H9 (cell line): Measurements from ENCODE around the gene NOXA1. TPM values are rescaled to one million over a fixed set of nuclear protein-coding genes. Genes with fewer than 3 reads are reported as not detected.

Experiments used
- DNase-seq: peaks from one replicate; pipeline ENCODE4 v3.0.0-alpha.2; 2017
- H2AFZ ChIP-seq: one replicate; pipeline ENCODE4 v1.6.1; 2013; ENCODE audit warnings: mild to moderate bottlenecking, low read length, control low read depth, moderate library complexity
- H2AK5ac ChIP-seq: 2 replicates; pipeline ENCODE4 v1.6.1; 2013; ENCODE audit warnings: low read length, control low read depth, mixed read lengths; ENCODE audit not compliant: insufficient read length
- H2BK120ac ChIP-seq: one replicate; pipeline ENCODE4 v1.6.1; 2013; ENCODE audit warnings: low read depth, mild to moderate bottlenecking, low read length, control low read depth, inconsistent platforms; ENCODE audit not compliant: poor library complexity, severe bottlenecking
- H2BK12ac ChIP-seq: 2 replicates; pipeline ENCODE4 v1.6.1; 2013; ENCODE audit warnings: low read length, control low read depth, mixed read lengths, low read depth; ENCODE audit not compliant: insufficient read length
- H2BK15ac ChIP-seq: 2 replicates; pipeline ENCODE4 v1.6.1; 2013; ENCODE audit warnings: low read depth, low read length, control low read depth
- H2BK20ac ChIP-seq: one replicate; pipeline ENCODE4 v1.6.1; 2013; ENCODE audit warnings: low read depth, mild to moderate bottlenecking, low read length, control low read depth, inconsistent platforms; ENCODE audit not compliant: poor library complexity, severe bottlenecking
- H2BK5ac ChIP-seq: 2 replicates; pipeline ENCODE4 v1.6.1; 2013; ENCODE audit warnings: low read length, control low read depth, mixed read lengths; ENCODE audit not compliant: insufficient read length
- H3K14ac ChIP-seq: 2 replicates; pipeline ENCODE4 v1.6.1; 2013; ENCODE audit warnings: low read length, control low read depth; ENCODE audit not compliant: insufficient read depth
- H3K18ac ChIP-seq: 2 replicates; pipeline ENCODE4 v1.6.1; 2013; ENCODE audit warnings: low read depth, mild to moderate bottlenecking, mixed read lengths, low read length, control low read depth; ENCODE audit not compliant: insufficient read length
- H3K23ac ChIP-seq: 2 replicates; pipeline ENCODE4 v1.6.1; 2013; ENCODE audit warnings: low read length, control low read depth, mixed read lengths, low read depth; ENCODE audit not compliant: insufficient read length
- H3K23me2 ChIP-seq: 2 replicates; pipeline ENCODE4 v1.6.1; 2013; ENCODE audit warnings: low read depth, mild to moderate bottlenecking, mixed read lengths, low read length, control low read depth; ENCODE audit not compliant: insufficient read length, poor library complexity, severe bottlenecking
- H3K27ac ChIP-seq: 2 replicates; pipeline ENCODE4 v1.5.1; 2013; ENCODE audit warnings: low read length, control low read depth, mixed read lengths, low read depth; ENCODE audit not compliant: insufficient read length
- H3K27me3 ChIP-seq: 2 replicates; pipeline ENCODE4 v1.6.1; 2013; ENCODE audit warnings: low read length, control low read depth, inconsistent platforms; ENCODE audit not compliant: insufficient read depth
- H3K4ac ChIP-seq: 2 replicates; pipeline ENCODE4 v1.6.1; 2013; ENCODE audit warnings: low read depth, mild to moderate bottlenecking, control low read depth, inconsistent platforms, low read length, moderate library complexity
- H3K4me1 ChIP-seq: 2 replicates; pipeline ENCODE4 v1.6.1; 2013; ENCODE audit warnings: low read length, control low read depth, inconsistent platforms; ENCODE audit not compliant: insufficient read depth
- H3K4me2 ChIP-seq: 2 replicates; pipeline ENCODE4 v1.6.1; 2013; ENCODE audit warnings: low read length, control low read depth, mixed read lengths; ENCODE audit not compliant: insufficient read length, insufficient read depth
- H3K56ac ChIP-seq: 2 replicates; pipeline ENCODE4 v1.6.1; 2013; ENCODE audit warnings: low read depth, mild to moderate bottlenecking, mixed read lengths, low read length, control low read depth; ENCODE audit not compliant: insufficient read length
- H3K79me1 ChIP-seq: 2 replicates; pipeline ENCODE4 v1.6.1; 2013; ENCODE audit warnings: low read depth, mild to moderate bottlenecking, moderate library complexity, low read length, control low read depth, inconsistent platforms; ENCODE audit not compliant: insufficient read depth, poor library complexity, severe bottlenecking
- H3K79me2 ChIP-seq: 2 replicates; pipeline ENCODE4 v1.6.1; 2013; ENCODE audit warnings: low read length, control low read depth, inconsistent platforms; ENCODE audit not compliant: insufficient read depth
- H3K9ac ChIP-seq: 2 replicates; pipeline ENCODE4 v1.6.1; 2013; ENCODE audit warnings: low read length, control low read depth, mixed read lengths; ENCODE audit not compliant: insufficient read length; ENCODE audit errors: extremely low read depth
- H3K9me3 ChIP-seq: one replicate; pipeline ENCODE4 v1.6.1; 2013; ENCODE audit warnings: low read depth, low read length, inconsistent platforms; ENCODE audit not compliant: control insufficient read depth
- H3T11ph ChIP-seq: one replicate; pipeline ENCODE4 v1.6.1; 2013; ENCODE audit warnings: mild to moderate bottlenecking, low read length, control low read depth, inconsistent platforms
- H4K20me1 ChIP-seq: one replicate; pipeline ENCODE4 v1.6.1; 2013; ENCODE audit not compliant: control insufficient read depth, insufficient read length, insufficient read depth
- H4K5ac ChIP-seq: 2 replicates; pipeline ENCODE4 v1.6.1; 2013; ENCODE audit warnings: low read depth, mild to moderate bottlenecking, mixed read lengths, low read length, control low read depth; ENCODE audit not compliant: insufficient read length
- H4K8ac ChIP-seq: replicated peaks from 2 replicates; pipeline ENCODE4 v1.6.1; 2013; ENCODE audit warnings: low read length, control low read depth, mixed read lengths, low read depth; ENCODE audit not compliant: insufficient read length
- H4K91ac ChIP-seq: 2 replicates; pipeline ENCODE4 v1.6.1; 2013; ENCODE audit warnings: low read depth, mild to moderate bottlenecking, moderate library complexity, mixed read lengths, low read length, control low read depth; ENCODE audit not compliant: insufficient read length
- H3K27ac Mint-ChIP-seq, 3 experiments: 2 replicates in 2 of 3; 3 replicates in 1 of 3; pipeline ENCODE4 v1.8.0; 2020 to 2021; ENCODE audit warnings: mixed read lengths in 3 of 3, mild to moderate bottlenecking in 1 of 3, moderate library complexity in 1 of 3
- H3K27me3 Mint-ChIP-seq: 2 replicates; pipeline ENCODE4 v1.8.0; 2021; ENCODE audit warnings: low read depth, mild to moderate bottlenecking, moderate library complexity, mixed read lengths
- H3K36me3 Mint-ChIP-seq, 3 experiments: 2 replicates in 2 of 3; 3 replicates in 1 of 3; pipeline ENCODE4 v1.8.0; 2020 to 2021; ENCODE audit warnings: low read depth in 3 of 3, mixed read lengths in 3 of 3; ENCODE audit not compliant: insufficient read depth in 1 of 3
- H3K4me1 Mint-ChIP-seq, 2 experiments: 2 replicates each; pipeline ENCODE4 v1.8.0; 2020; ENCODE audit warnings: mixed read lengths in 2 of 2
- H3K4me3 Mint-ChIP-seq, 2 experiments: 2 replicates in 1 of 2; 3 replicates in 1 of 2; pipeline ENCODE4 v1.8.0; 2020 to 2021; ENCODE audit warnings: mild to moderate bottlenecking in 2 of 2, mixed read lengths in 2 of 2, moderate library complexity in 1 of 2
- H3K9me3 Mint-ChIP-seq, 2 experiments: 2 replicates in 1 of 2; 3 replicates in 1 of 2; pipeline ENCODE4 v1.8.0; 2020; ENCODE audit warnings: mild to moderate bottlenecking in 2 of 2, mixed read lengths in 2 of 2, moderate library complexity in 1 of 2
- WGBS: extraction: QIAGEN DNeasy Blood & Tissue Kit; methylation state at CpG from one replicate; pipeline ENCODE4 v1.1.7; 2013; ENCODE audit warnings: missing lambda C conversion rate, low lambda C conversion rate, mixed read lengths; ENCODE audit not compliant: insufficient read length; ENCODE audit errors: extremely low coverage; 5-methylcytosine and 5-hydroxymethylcytosine counted together
- total RNA-seq: library from RNA; stranded (reverse); gene quantifications from 2 replicates; pipeline ENCODE4 v1.2.1, GENCODE V29; 2021
- TF ChIP-seq, protein P1 (sequence below): fragments of 200-600 bp; sonication (generic); conservative IDR thresholded peaks from 3 replicates; pipeline ENCODE4 v1.8.0; 2021; ENCODE audit warnings: antibody characterized with exemption, mild to moderate bottlenecking

The NOXA1 gene
- total RNA-seq, 1 experiment from 2014 or later, result 2.0 TPM

DNA sequence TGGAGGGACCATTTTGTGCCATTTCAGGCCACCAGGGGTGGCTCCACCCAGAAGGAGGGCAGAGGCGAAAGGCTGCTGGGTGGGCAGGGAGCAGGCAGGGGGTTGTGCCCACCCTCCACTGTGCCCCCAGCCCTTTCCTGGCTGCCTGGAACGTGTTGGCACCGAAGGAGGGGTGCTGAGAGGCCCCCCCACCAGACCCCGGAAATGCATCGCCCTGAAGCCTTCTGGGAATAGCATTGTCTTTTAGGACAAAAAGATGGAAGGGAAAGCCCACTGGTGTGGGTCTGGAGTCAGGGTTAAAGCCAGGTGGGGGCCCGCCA is 5.1 kb downstream of the NOXA1 start:
- no peak for DNase-seq
- H3K18ac ChIP-seq, result no peak overlapping the region

More for the DNA sequence above, 5.1 kb downstream of the NOXA1 start:
- H4K20me1 ChIP-seq, result no peaks in the 10 kb centered on the region
- no peak overlapping the region for H3K14ac ChIP-seq
- Mint-ChIP-seq H3K27me3 (peaks cover 10% of the 10 kb centered on the region), H3K27ac (no peak overlapping the region), H3K4me1 (no peaks in the 10 kb centered on the region; a peak in 1 of 4 replicates), H3K9me3 (no peaks in the 10 kb centered on the region), H3K36me3 (no peaks in the 10 kb centered on the region), H3K4me3 (no peak overlapping the region)
- H3T11ph ChIP-seq, result no peak overlapping the region
- H4K5ac ChIP-seq, result no peak overlapping the region
- H2BK20ac ChIP-seq, result no peak overlapping the region
- H2AK5ac ChIP-seq, result no peak overlapping the region
- no peak overlapping the region for H4K91ac ChIP-seq
- H3K23ac ChIP-seq, result no peak overlapping the region
- no peaks in the 10 kb centered on the region for H3K27me3 ChIP-seq
- no peak overlapping the region for H2BK120ac ChIP-seq
- H3K79me1 ChIP-seq, result no peaks in the 10 kb centered on the region
- H2AFZ ChIP-seq, result no peak overlapping the region
- no peak overlapping the region for H3K4ac ChIP-seq
- H4K8ac ChIP-seq, result no peak overlapping the region
- H3K9ac ChIP-seq, result no peak overlapping the region
- no peak overlapping the region for H2BK12ac ChIP-seq
- peaks cover 5% of the 10 kb centered on the region for H3K23me2 ChIP-seq
- no CpG with 5 or more reads among the region's 6 CpGs for WGBS
- H3K4me1 ChIP-seq, result no peaks in the 10 kb centered on the region
- TF ChIP-seq, protein P1, sequence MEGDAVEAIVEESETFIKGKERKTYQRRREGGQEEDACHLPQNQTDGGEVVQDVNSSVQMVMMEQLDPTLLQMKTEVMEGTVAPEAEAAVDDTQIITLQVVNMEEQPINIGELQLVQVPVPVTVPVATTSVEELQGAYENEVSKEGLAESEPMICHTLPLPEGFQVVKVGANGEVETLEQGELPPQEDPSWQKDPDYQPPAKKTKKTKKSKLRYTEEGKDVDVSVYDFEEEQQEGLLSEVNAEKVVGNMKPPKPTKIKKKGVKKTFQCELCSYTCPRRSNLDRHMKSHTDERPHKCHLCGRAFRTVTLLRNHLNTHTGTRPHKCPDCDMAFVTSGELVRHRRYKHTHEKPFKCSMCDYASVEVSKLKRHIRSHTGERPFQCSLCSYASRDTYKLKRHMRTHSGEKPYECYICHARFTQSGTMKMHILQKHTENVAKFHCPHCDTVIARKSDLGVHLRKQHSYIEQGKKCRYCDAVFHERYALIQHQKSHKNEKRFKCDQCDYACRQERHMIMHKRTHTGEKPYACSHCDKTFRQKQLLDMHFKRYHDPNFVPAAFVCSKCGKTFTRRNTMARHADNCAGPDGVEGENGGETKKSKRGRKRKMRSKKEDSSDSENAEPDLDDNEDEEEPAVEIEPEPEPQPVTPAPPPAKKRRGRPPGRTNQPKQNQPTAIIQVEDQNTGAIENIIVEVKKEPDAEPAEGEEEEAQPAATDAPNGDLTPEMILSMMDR, result no peak
- H2BK5ac ChIP-seq, result no peak overlapping the region
- H3K4me2 ChIP-seq, result no peak overlapping the region
- no peaks in the 10 kb centered on the region for H3K79me2 ChIP-seq
- H3K56ac ChIP-seq, result no peak overlapping the region
- no peak overlapping the region for H3K27ac ChIP-seq
- H3K9me3 ChIP-seq, result no peaks in the 10 kb centered on the region
- no peak overlapping the region for H2BK15ac ChIP-seq
